NCI-H1417 (cell line): Measurements from ENCODE around the gene CISH.

ENCODE experiments used
- DNase-seq, 3 experiments: peaks; one replicate each; lab custom pipeline; 2025; lab: John Stamatoyannopoulos, UW

Gene CISH

GRCh38 chr3:50599115-50599715 is 12.4 kb downstream of the CISH start:
- DNase-seq = no peak

- no peak for DNase-seq
Observed at GRCh38 chr3:50594253-50594785, 17.3 kb downstream of the CISH start.

GRCh38 chr3:50592568-50592967 is 19.0 kb downstream of the CISH start:
- no peak for DNase-seq

GRCh38 chr3:50591196-50591741 is 20.3 kb downstream of the CISH start:
- no peak for DNase-seq

GRCh38 chr3:50588759-50589433 is 22.7 kb downstream of the CISH start:
- no peak for DNase-seq

GRCh38 chr3:50587806-50588758 is 23.5 kb downstream of the CISH start:
- DNase-seq = no peak

GRCh38 chr3:50587373-50587772 is 24.2 kb downstream of the CISH start:
- no peak for DNase-seq

- DNase-seq = no peak
Observed at GRCh38 chr3:50586763-50587070, 24.9 kb downstream of the CISH start.

- no peak for DNase-seq
Observed at GRCh38 chr3:50585919-50586762, 25.4 kb downstream of the CISH start.

- no peak for DNase-seq
Observed at GRCh38 chr3:50584391-50584790, 27.2 kb downstream of the CISH start.

GRCh38 chr3:50583897-50584296 is 27.7 kb downstream of the CISH start:
- no peak for DNase-seq

- DNase-seq = no peak
Observed at GRCh38 chr3:50582083-50582482, 29.5 kb downstream of the CISH start.

GRCh38 chr3:50581459-50581842 is 30.1 kb downstream of the CISH start:
- DNase-seq = no peak

- no peak for DNase-seq
Observed at GRCh38 chr3:50580683-50581458, 30.7 kb downstream of the CISH start.

GRCh38 chr3:50577348-50577747 is 34.2 kb downstream of the CISH start:
- no peak for DNase-seq

- DNase-seq = no peak
Observed at GRCh38 chr3:50575372-50575771, 36.2 kb downstream of the CISH start.

- DNase-seq = no peak
Observed at GRCh38 chr3:50574444-50574831, 37.1 kb downstream of the CISH start.

- no peak for DNase-seq
Observed at GRCh38 chr3:50573566-50574443, 37.8 kb downstream of the CISH start.

- DNase-seq = no peak
Observed at GRCh38 chr3:50572801-50573371, 38.7 kb downstream of the CISH start.
